NK-92 (cell line): ENCODE results near the gene NAB1.

Experiments
- DNase-seq: peaks from one replicate; lab custom pipeline; 2025; ENCODE audit not compliant: unreplicated experiment; lab: John Stamatoyannopoulos, UW

NAB1 gene

GRCh38 chr2:190636361-190636760 lies 12.5 kb upstream of the NAB1 start:
- no peak for DNase-seq

- no peak for DNase-seq
Observed at GRCh38 chr2:190637281-190637734, 11.6 kb upstream of the NAB1 start.

- DNase-seq = no peak
Observed at GRCh38 chr2:190637903-190638618, 10.8 kb upstream of the NAB1 start.

- no peak for DNase-seq
Observed at GRCh38 chr2:190640117-190640516, 8.8 kb upstream of the NAB1 start.

- DNase-seq = no peak
Observed at GRCh38 chr2:190641469-190641868, 7.4 kb upstream of the NAB1 start.

- DNase-seq = no peak
Observed at GRCh38 chr2:190646780-190647522, 1.9 kb upstream of the NAB1 start.

GRCh38 chr2:190648289-190649034 lies 421 bp upstream of the NAB1 start:
- DNase-seq = peak; percentile 57

GRCh38 chr2:190649798-190650390 lies 1.0 kb downstream of the NAB1 start:
- DNase-seq = no peak

- DNase-seq = no peak
Observed at GRCh38 chr2:190651413-190651812, 2.5 kb downstream of the NAB1 start.

- no peak for DNase-seq
Observed at GRCh38 chr2:190653231-190653630, 4.3 kb downstream of the NAB1 start.

- DNase-seq = no peak
Observed at GRCh38 chr2:190653931-190654330, 5.0 kb downstream of the NAB1 start.

GRCh38 chr2:190655113-190655512 lies 6.2 kb downstream of the NAB1 start:
- no peak for DNase-seq

GRCh38 chr2:190655570-190655969 lies 6.7 kb downstream of the NAB1 start:
- DNase-seq = no peak

- no peak for DNase-seq
Observed at GRCh38 chr2:190656301-190656700, 7.4 kb downstream of the NAB1 start.

- no peak for DNase-seq
Observed at GRCh38 chr2:190657474-190658255, 8.8 kb downstream of the NAB1 start.

- DNase-seq = no peak
Observed at GRCh38 chr2:190659553-190659952, 10.7 kb downstream of the NAB1 start.

GRCh38 chr2:190662754-190663153 lies 13.9 kb downstream of the NAB1 start:
- DNase-seq = no peak

- DNase-seq = no peak
Observed at GRCh38 chr2:190663348-190663747, 14.5 kb downstream of the NAB1 start.

- DNase-seq = no peak
Observed at GRCh38 chr2:190663839-190664238, 15.0 kb downstream of the NAB1 start.

GRCh38 chr2:190664240-190664639 lies 15.4 kb downstream of the NAB1 start:
- DNase-seq = no peak

- DNase-seq = no peak
Observed at GRCh38 chr2:190666895-190667294, 18.0 kb downstream of the NAB1 start.
